DND-41 (cell line): ENCODE data around the gene ZGPAT.

Experiments used
- EZH2 ChIP-seq: IDR thresholded peaks from 3 replicates; pipeline ENCODE4 v1.6.1; 2012; ENCODE audit warnings: borderline replicate concordance, low read depth, mild to moderate bottlenecking, moderate library complexity, low read length, inconsistent platforms; ENCODE audit not compliant: severe bottlenecking
- TF ChIP-seq, protein P1 (sequence below): IDR thresholded peaks from 2 replicates; pipeline ENCODE4 v1.5.1; 2012; ENCODE audit warnings: borderline replicate concordance, low read length, moderate library complexity, mild to moderate bottlenecking; ENCODE audit not compliant: poor library complexity, severe bottlenecking; ENCODE audit errors: extremely low read depth

GRCh38 chr20:63663332-63664066, 44.3 kb upstream of the ZGPAT start:
- TF ChIP-seq, protein P1, sequence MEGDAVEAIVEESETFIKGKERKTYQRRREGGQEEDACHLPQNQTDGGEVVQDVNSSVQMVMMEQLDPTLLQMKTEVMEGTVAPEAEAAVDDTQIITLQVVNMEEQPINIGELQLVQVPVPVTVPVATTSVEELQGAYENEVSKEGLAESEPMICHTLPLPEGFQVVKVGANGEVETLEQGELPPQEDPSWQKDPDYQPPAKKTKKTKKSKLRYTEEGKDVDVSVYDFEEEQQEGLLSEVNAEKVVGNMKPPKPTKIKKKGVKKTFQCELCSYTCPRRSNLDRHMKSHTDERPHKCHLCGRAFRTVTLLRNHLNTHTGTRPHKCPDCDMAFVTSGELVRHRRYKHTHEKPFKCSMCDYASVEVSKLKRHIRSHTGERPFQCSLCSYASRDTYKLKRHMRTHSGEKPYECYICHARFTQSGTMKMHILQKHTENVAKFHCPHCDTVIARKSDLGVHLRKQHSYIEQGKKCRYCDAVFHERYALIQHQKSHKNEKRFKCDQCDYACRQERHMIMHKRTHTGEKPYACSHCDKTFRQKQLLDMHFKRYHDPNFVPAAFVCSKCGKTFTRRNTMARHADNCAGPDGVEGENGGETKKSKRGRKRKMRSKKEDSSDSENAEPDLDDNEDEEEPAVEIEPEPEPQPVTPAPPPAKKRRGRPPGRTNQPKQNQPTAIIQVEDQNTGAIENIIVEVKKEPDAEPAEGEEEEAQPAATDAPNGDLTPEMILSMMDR = no peak
- TF ChIP-seq EZH2 = no peak
